CD4-positive, alpha-beta T cell treated with Interferon gamma for 1 hour (primary cell): ENCODE results near the gene CRY2.

ENCODE experiments used
- DNase-seq: peaks from one replicate; pipeline ENCODE4 v3.0.0-alpha.2; 2020

Gene CRY2

GRCh38 chr11:45879803-45880686 lies 32.8 kb downstream of the CRY2 start:
- no peak for DNase-seq

GRCh38 chr11:45880772-45881570 lies 33.7 kb downstream of the CRY2 start:
- no peak for DNase-seq

GRCh38 chr11:45881708-45882368 lies 34.6 kb downstream of the CRY2 start:
- no peak for DNase-seq

DNA sequence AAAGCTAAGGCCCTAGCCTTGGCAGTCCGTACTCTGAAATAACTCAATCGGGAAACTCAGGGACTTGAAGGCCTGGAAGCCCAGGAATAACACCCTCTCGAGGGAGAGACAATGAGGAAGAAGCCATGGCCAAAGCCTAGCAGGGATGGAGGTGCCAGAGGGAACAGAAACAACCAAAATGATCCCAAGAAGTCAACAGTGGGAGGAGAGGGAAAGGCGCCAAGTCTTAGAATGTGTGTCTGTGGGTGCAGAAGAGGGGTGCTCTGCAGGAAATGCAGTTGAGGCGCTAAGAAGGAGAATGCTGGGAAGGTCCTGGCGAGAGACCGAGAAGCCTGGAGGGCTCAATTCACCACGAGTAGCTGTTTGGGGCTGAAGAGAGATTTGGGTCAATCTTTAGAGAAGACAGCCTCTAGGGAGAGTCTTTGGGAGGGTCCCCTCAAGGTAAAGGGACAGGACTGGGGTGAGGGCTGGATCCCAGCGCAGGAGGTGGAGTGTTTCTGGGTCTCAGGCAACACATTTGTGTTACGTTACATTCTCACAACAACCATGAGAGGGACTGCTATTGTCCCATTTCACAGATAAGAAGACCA lies 37.4 kb downstream of the CRY2 start:
- DNase-seq: no peak

DNA sequence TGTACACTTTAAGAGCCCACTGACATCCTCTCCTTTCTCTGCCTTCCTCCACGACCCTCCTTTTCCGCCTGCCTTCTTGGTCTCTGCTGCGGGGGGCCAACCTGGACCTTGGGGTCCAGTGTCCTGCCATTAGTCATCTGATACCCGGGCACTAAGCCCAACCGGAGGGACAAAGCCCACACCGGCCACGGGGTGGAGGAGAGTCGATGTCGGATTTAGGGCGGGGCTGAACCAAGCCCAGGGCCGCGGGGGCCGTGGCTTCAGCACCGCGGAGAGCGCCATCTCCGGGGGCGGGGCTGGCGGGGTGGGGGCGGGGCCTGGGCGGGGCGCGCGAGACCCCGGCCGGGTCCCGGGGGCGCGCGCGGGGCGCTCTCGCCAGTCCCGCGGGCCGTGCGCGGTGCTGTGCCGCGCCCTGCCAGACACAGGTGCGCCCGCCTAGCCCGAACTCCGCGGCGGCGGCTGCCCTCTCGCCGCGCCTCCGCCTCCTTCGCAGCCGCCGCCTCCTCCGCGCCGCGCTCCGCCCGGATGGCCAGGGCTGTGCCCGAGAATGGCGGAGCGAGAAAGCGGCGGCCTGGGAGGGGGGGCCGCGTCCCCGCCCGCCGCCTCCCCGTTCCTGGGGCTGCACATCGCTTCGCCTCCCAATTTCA lies 38.1 kb downstream of the CRY2 start, which contains the start of gene MAPK8IP1:
Gene MAPK8IP1, plus strand, starts transcription at position 378 of the 647 bp plus-strand sequence. Its CDS starts 170 bp downstream, at position 548.
- DNase-seq: peak; percentile 48

DNA sequence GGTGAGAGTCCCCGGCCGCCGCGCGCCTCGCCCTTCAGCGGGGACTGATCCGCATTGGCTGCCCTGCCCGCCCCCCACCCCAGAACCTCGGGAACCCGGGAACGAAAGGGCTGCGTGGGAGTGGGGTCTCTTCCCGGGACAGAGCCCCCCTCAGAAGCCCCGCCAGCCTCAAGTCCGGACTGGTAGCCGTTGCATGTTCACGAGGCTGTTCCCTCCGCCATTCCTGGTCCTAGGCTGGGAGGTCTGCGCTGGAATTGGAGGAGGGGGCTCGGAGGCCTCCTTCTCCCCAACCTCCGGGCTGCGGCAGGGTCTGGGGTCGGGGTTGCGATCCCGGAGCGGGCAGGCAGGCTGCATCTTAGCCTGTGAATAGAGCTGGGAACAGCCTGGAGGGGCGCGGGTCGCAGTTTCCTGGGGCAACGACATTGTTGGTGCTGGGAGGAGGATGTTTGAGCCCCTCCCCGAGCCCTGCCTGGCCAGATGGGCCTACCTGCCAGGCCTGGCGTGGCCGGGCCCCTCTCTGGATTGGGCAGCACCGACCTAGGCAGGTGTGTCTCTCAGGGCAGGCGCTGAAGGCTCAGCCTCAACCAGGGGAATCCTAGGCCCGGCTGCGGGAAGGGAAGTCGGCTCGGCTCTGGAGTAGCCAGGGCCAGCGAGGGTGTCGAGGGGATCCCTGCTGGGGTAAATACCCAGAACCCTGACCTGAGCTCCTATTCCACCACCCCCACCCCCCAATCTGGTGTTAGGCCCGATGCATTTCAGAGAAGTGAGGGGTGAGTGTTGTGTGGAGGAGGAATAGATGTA lies 38.8 kb downstream of the CRY2 start:
- DNase-seq: no peak

DNA sequence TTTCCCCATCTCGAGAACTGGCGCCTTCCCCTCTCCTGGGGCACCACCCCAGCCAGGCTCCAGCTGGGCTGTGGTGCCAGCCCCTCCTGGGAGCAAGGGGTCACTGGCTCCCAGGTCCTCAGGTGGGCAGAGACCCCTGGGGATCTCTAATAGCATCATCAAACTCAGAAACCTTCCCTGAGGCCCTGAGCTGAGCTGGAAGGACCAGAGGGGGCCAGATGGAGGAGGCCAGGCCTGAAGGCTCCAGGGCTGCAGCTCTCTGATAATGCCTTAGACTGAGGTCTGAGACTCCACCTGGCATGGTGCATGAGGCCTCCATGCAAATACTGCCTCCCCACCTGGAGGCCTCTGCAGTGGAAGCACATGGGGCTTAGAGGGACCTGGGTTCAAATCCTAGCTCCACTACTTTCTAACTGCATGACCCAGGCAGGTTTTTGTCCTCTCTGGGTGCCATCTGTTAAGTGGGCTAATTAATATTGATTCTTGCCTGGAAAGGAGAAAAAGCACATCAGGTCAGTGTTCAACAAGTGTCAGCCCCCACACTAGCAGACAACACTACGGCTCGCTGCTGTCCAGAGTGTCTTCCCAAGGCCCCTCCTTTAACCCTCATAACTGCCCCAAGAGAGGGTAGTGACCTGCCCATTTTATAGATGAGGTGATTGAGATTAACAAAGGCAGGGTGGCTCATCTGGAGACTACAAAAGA lies 39.7 kb downstream of the CRY2 start:
- no peak for DNase-seq

- DNase-seq: no peak
Measured at GRCh38 chr11:45887587-45887986, 40.3 kb downstream of the CRY2 start.

GRCh38 chr11:45889555-45889954 lies 42.3 kb downstream of the CRY2 start:
- DNase-seq: no peak

DNA sequence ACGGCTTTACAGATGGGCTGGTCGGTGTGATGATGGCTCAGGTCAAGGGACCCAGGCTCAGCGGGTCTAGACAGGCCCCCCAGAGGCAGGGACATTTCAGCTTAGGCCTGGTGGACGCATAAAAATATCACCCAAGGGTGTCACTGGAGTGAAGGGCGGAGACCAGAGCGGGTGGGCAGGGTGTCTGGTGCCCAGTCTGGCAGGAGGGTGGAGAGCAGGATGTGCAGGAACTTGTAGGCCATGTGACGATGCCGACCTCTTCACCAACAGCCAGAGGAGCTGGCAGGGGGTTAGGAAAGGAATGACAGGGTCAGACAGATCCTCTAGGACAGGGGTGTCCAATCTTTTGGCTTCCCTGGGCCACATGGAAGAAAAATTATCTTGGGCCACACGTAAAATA lies 42.7 kb downstream of the CRY2 start:
- no peak for DNase-seq

DNA sequence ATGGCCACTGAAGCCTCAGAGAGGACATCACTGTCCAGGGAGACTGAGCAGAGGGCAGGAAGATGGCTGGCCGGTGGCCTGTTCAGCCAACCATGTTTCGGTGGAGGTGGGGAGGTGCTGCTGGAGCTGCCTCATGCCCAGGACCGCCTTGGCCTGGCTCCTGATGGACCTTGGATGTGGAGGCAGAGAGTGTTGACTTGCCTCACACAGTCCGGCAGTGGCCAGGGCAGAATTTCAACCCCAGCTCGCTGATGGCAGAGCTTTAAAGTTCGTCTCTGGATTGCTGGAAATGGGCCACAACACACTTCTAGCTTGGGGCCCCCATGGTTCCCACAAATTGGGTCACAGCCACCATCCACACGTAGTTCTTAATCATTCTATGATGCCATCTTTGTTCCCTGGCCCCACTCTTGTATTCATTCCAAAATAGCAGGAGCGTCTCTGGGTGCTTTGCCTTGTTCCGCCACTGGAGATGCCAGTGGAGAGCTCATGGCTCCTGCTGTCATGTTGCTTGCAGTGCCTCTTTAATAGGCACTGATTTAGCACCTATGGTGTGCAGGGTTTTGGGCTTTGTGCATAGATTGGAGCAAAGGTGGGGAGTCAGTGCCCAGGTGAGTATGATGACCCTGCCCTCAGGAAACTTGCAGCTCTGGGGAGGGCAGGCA lies 43.7 kb downstream of the CRY2 start:
- no peak for DNase-seq

DNA sequence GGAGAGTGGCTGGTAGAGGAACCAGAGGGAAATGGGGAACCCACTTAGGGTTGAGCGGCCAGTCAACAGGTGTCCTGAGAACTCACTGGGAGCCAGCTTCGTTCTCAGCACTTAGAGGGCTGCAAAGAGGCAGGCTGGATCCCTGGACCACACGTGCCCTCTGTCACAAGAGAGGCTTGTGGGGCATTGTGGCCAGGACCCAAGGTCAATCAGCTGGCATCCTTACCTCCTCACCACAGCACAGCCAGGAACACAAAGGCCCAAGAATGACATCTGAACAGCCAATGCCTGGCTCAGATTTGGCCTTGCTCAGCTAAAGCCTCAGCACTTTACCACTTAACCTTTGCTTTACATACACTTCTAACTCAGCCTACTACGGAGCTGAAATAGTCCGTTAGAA lies 45.6 kb downstream of the CRY2 start:
- no peak for DNase-seq

- no peak for DNase-seq
Measured at GRCh38 chr11:45894555-45895247, 47.4 kb downstream of the CRY2 start.

GRCh38 chr11:45895553-45896259 lies 48.4 kb downstream of the CRY2 start:
- DNase-seq: no peak

DNA sequence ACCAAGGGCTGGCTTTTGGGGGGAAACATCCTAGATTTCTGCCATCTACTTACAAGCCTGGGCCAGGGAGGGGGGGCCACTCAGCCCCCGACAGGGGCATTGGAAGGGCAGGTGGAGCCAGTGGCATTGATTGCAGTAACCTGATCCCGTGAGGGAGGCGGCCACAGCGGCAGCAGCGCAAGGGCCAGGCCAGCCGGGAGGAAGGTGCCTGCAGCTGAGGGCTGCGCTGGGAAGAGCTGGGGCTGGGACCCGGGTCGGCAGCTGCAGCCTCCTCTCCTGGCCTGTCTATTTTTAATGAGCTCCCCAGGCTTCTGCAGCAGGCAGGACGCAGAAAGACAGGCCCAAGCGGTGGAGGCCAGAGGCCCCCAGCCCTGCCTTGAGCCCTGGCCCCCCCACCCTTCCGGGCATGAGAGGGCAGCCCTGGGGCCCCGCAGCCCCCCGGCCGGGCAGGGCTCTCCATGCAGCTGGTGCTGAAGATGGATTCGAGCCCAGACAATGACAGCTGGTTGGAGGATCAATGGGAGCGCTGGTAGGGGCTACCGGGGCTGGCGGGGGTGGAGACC lies 49.2 kb downstream of the CRY2 start:
- no peak for DNase-seq

- DNase-seq: no peak
Measured at GRCh38 chr11:45897556-45897955, 50.3 kb downstream of the CRY2 start.

- DNase-seq: no peak
Measured at GRCh38 chr11:45899086-45899447, 51.8 kb downstream of the CRY2 start.

- peak; percentile 83 for DNase-seq
Measured at GRCh38 chr11:45899448-45900174, 52.3 kb downstream of the CRY2 start.
